PC-3 (cell line): ENCODE data around the gene KISS1. TPM values are rescaled to one million over a fixed set of nuclear protein-coding genes. Genes with fewer than 3 reads are reported as not detected.
A peak's percentile ranks its signal among the peaks of the same experiment; 100 is the strongest.

Experiments
- ATAC-seq: fragments of 200-7000 bp; cut with Tn5 transposase; 2 replicates; pipeline ENCODE4 v1.9.1; 2020; ENCODE audit warnings: mild to moderate bottlenecking, moderate library complexity
- BruUV-seq: library from RNA; stranded (reverse); fragments of 400-500 nt; replicated peaks from 2 replicates; lab custom pipeline; 2021; lab: Mats Ljungman, UMichigan
- CTCF ChIA-PET: fragments of 300-600 bp; sonication (Branson Sonifier 250); formaldehyde crosslinking; loops from one replicate; lab custom pipeline; 2022; ENCODE audit warnings: antibody characterized with exemption; lab: Charles Lee
- POLR2A ChIA-PET: fragments of 300-600 bp; sonication (Branson Sonifier 250); formaldehyde crosslinking; loops from one replicate; lab custom pipeline; 2022; ENCODE audit warnings: antibody characterized with exemption; ENCODE audit not compliant: unreplicated experiment; lab: Charles Lee
- DNase-seq: peaks from one replicate; pipeline ENCODE4 v3.0.0-alpha.2; 2015
- H2AFZ ChIP-seq: fragments of 300-600 bp; sonication (generic); 2 replicates; pipeline ENCODE4 v1.6.0; 2016; ENCODE audit warnings: antibody characterized with exemption, low read length
- H3F3A ChIP-seq: fragments of 300-600 bp; sonication (generic); one replicate; pipeline ENCODE4 v1.6.0; 2017; ENCODE audit warnings: antibody characterized with exemption, low read length, control low read depth, mild to moderate bottlenecking; ENCODE audit not compliant: unreplicated experiment
- H3K27ac ChIP-seq: fragments of 300-600 bp; sonication (generic); 2 replicates; pipeline ENCODE4 v1.5.1; 2016; ENCODE audit warnings: mild to moderate bottlenecking, low read length
- H3K27me3 ChIP-seq: fragments of 300-600 bp; sonication (generic); 2 replicates; pipeline ENCODE4 v1.6.1; 2016; ENCODE audit warnings: low read length, mixed read lengths
- H3K36me3 ChIP-seq: fragments of 300-600 bp; sonication (generic); 2 replicates; pipeline ENCODE4 v1.6.1; 2016; ENCODE audit warnings: low read depth, mixed run types, low read length, mixed read lengths
- H3K4me1 ChIP-seq: fragments of 300-600 bp; sonication (generic); 2 replicates; pipeline ENCODE4 v1.5.1; 2016; ENCODE audit warnings: low read length; ENCODE audit not compliant: insufficient read depth
- H3K4me2 ChIP-seq: fragments of 300-600 bp; sonication (generic); 2 replicates; pipeline ENCODE4 v1.6.0; 2016; ENCODE audit warnings: low read length
- H3K4me3 ChIP-seq: fragments of 300-600 bp; sonication (generic); 2 replicates; pipeline ENCODE4 v1.5.1; 2016; ENCODE audit warnings: mild to moderate bottlenecking, low read length, mixed read lengths
- H3K79me2 ChIP-seq: fragments of 300-600 bp; sonication (generic); 2 replicates; pipeline ENCODE4 v1.6.1; 2017; ENCODE audit warnings: low read length, mixed read lengths
- H3K9ac ChIP-seq: fragments of 300-600 bp; sonication (generic); 2 replicates; pipeline ENCODE4 v1.6.0; 2016; ENCODE audit warnings: mild to moderate bottlenecking, low read length
- H3K9me2 ChIP-seq: fragments of 300-600 bp; sonication (generic); replicated peaks from 2 replicates; pipeline ENCODE4 v1.6.1; 2016; ENCODE audit warnings: mixed run types, low read length, mixed read lengths
- H3K9me3 ChIP-seq: fragments of 300-600 bp; sonication (generic); 2 replicates; pipeline ENCODE4 v1.6.1; 2016; ENCODE audit warnings: low read length, mixed read lengths
- H4K20me1 ChIP-seq: fragments of 300-600 bp; sonication (generic); 2 replicates; pipeline ENCODE4 v1.6.1; 2016; ENCODE audit warnings: low read length, mixed read lengths
- EZH2 ChIP-seq: fragments of 300-600 bp; sonication (generic); IDR thresholded peaks from one replicate; pipeline ENCODE4 v1.6.1; 2017; ENCODE audit warnings: antibody characterized with exemption, mild to moderate bottlenecking, low read length; ENCODE audit not compliant: unreplicated experiment
- EZH2phosphoT487 ChIP-seq: fragments of 300-600 bp; sonication (generic); IDR thresholded peaks from 2 replicates; pipeline ENCODE4 v1.6.1; 2018; ENCODE audit warnings: mild to moderate bottlenecking, antibody characterized with exemption, low read length, borderline replicate concordance
- intact Hi-C: fragments of 100-400 bp; cut with micrococcal nuclease; formaldehyde crosslinking; loops from 2 replicates; pipeline ENCODE4 v1.9.0; 2023
- total RNA-seq: library from RNA; depleted of rRNA; stranded (reverse); fragments of >200 nt; gene quantifications from 2 replicates; pipeline ENCODE4 v1.2.3, GENCODE V29; 2014
- TF ChIP-seq, protein P1 (sequence below): fragments of 300-600 bp; sonication (generic); conservative IDR thresholded peaks from 2 replicates; pipeline ENCODE4 v1.5.1; 2017; ENCODE audit warnings: antibody characterized with exemption, low read depth, mild to moderate bottlenecking, low read length

KISS1 gene
- total RNA-seq, 1 experiment from 2014 or later = 12.3 TPM

- no peak for TF ChIP-seq EZH2phosphoT487
- no peaks in the 10 kb centered on the region for H3K9me2 ChIP-seq
- ChIA-PET POLR2A (no interaction called here), CTCF (interaction anchor here (2.8 kb wide), 1 partner anchor 42 kb away, joined by 28 read pairs; no protein-coding TSS in a partner anchor)
- H3K4me2 ChIP-seq = no peak overlapping the region
- H3K79me2 ChIP-seq = no peaks in the 10 kb centered on the region
- no peaks in the 10 kb centered on the region for H3K36me3 ChIP-seq
- H3K27me3 ChIP-seq = no peaks in the 10 kb centered on the region
- DNase-seq (no peak), ATAC-seq (no peak)
- no peaks in the 10 kb centered on the region for H3K9me3 ChIP-seq
- no peak overlapping the region for H3K9ac ChIP-seq
- BruUV-seq = no TSS peak
- intact Hi-C loops = no loop called here
- H3F3A ChIP-seq = no peaks in the 10 kb centered on the region
- peaks cover 22% of the 10 kb centered on the region for H3K4me1 ChIP-seq
- no peak overlapping the region for H2AFZ ChIP-seq
- no peak overlapping the region for H3K27ac ChIP-seq
- H3K4me3 ChIP-seq = no peak overlapping the region
- no peaks in the 10 kb centered on the region for H4K20me1 ChIP-seq
Observed at GRCh38 chr1:204204944-204205343, 8.7 kb upstream of the KISS1 start.

GRCh38 chr1:204203206-204203767 is 7.0 kb upstream of the KISS1 start:
- no peaks in the 10 kb centered on the region for H3K9me3 ChIP-seq
- no peaks in the 10 kb centered on the region for H3K79me2 ChIP-seq
- H3K4me1 ChIP-seq = peaks cover 36% of the 10 kb centered on the region
- ATAC-seq (no peak), DNase-seq (peak; percentile 79)
- CTCF ChIA-PET = no interaction called here
- no peaks in the 10 kb centered on the region for H3F3A ChIP-seq
- no peaks in the 10 kb centered on the region for H3K27me3 ChIP-seq
- peak overlapping the region; percentile 0; the same call in 1 of the 2 replicates for H3K4me2 ChIP-seq
- intact Hi-C loops = no loop called here
- H3K9me2 ChIP-seq = no peaks in the 10 kb centered on the region
- H3K4me3 ChIP-seq = no peak overlapping the region
- H2AFZ ChIP-seq = no peak overlapping the region
- H4K20me1 ChIP-seq = no peaks in the 10 kb centered on the region
- H3K36me3 ChIP-seq = no peaks in the 10 kb centered on the region
- TF ChIP-seq, protein P1, sequence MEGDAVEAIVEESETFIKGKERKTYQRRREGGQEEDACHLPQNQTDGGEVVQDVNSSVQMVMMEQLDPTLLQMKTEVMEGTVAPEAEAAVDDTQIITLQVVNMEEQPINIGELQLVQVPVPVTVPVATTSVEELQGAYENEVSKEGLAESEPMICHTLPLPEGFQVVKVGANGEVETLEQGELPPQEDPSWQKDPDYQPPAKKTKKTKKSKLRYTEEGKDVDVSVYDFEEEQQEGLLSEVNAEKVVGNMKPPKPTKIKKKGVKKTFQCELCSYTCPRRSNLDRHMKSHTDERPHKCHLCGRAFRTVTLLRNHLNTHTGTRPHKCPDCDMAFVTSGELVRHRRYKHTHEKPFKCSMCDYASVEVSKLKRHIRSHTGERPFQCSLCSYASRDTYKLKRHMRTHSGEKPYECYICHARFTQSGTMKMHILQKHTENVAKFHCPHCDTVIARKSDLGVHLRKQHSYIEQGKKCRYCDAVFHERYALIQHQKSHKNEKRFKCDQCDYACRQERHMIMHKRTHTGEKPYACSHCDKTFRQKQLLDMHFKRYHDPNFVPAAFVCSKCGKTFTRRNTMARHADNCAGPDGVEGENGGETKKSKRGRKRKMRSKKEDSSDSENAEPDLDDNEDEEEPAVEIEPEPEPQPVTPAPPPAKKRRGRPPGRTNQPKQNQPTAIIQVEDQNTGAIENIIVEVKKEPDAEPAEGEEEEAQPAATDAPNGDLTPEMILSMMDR = no peak
- TF ChIP-seq EZH2 (no peak), EZH2phosphoT487 (no peak)
- no peak overlapping the region for H3K27ac ChIP-seq
- BruUV-seq = no TSS peak
- POLR2A ChIA-PET = no interaction called here
- H3K9ac ChIP-seq = no peak overlapping the region

- no TSS peak for BruUV-seq
Observed at GRCh38 chr1:204202481-204202880, 6.2 kb upstream of the KISS1 start.

More at GRCh38 chr1:204202481-204202880, 6.2 kb upstream of the KISS1 start:
- ATAC-seq (no peak), DNase-seq (no peak)
- H3K27me3 ChIP-seq = no peaks in the 10 kb centered on the region
- no peaks in the 10 kb centered on the region for H3K79me2 ChIP-seq
- ChIA-PET POLR2A (no interaction called here), CTCF (no interaction called here)
- no peak overlapping the region for H3K4me2 ChIP-seq
- H4K20me1 ChIP-seq = no peaks in the 10 kb centered on the region
- H2AFZ ChIP-seq = no peak overlapping the region
- H3K4me3 ChIP-seq = no peak overlapping the region
- intact Hi-C loops = no loop called here
- H3K9me2 ChIP-seq = no peaks in the 10 kb centered on the region
- H3K4me1 ChIP-seq = peaks cover 39% of the 10 kb centered on the region
- no peak overlapping the region for H3K9ac ChIP-seq
- no peaks in the 10 kb centered on the region for H3K9me3 ChIP-seq
- H3K36me3 ChIP-seq = no peaks in the 10 kb centered on the region
- H3F3A ChIP-seq = no peaks in the 10 kb centered on the region
- no peak overlapping the region for H3K27ac ChIP-seq
- TF ChIP-seq, protein P1 = no peak
- no peak for TF ChIP-seq EZH2phosphoT487
- no peak for TF ChIP-seq EZH2
